GM19455 (cell line): ENCODE results near the gene HOGA1.

Experiments
- ATAC-seq: cut with Tn5 transposase; IDR thresholded peaks from one replicate; pipeline ENCODE4 v1.9.1; 2021; ENCODE audit not compliant: unreplicated experiment

The HOGA1 gene

DNA sequence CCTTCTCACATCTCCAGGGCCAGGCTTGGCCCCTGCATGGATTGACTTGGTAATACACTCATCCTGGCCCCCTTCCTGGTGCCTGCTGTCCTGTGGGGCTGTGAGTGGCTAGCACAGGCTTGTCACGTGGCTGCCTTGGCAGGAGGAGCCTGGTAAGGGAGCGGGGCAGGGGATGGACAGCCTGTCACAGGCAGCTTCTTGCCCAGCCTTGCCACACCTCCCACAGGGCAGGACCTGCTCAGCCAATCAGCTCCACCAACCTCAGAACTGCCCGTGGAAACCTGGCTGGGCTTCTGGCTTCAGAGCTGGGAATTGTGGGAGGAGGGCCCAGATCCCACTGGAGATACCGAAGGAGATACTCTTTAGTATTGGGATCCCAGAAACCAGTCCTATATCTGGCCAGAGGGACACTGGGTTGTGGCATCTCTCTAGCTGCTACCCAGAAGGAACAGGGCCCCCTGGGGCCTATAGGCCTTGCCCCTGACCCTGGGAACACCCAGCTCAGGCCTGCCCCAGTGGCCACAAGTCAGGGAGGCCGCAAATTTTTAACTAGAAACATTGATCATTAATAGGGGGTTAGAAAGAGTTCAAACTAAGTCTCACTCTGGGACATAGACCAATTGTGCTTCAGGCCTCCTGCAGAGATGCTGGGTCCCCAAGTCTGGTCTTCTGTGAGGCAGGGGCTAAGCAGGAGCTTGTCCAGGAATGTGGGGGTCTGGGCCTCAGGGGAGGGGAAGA is at the start of gene HOGA1:
HOGA1 (plus strand) TSS at position 330 of the 738 bp plus-strand sequence; CDS start at position 645, 315 bp downstream.
- ATAC-seq, result no peak

DNA sequence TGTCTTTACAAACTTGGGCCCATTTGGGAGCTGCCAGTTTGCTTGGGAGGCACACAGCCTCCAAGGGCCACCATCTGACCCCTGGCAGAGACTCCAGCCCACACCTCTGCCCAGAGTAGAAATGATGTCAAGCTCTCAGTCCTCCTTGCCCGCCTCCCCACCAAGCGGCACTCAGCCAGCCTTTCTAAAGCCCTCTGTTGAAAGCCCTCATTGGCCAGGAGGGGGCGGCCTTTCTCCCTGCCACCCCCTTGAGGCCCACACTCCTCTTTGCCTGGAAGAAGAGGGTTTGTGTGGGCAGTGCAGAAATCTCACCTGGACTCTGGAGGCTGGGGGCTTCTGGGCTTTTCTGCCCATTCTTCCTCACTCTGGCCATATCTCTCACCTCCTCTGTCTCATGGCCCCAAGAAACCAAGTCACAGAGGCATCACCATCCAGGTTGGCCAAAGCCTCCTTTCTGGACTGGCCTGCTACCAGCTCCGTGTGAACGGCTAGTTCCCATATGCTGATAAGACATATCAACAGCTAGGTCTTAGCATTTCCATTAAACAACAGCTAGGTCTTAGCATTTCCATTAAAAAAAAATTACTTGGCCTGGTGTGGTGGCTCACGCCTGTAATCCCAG is 49.3 kb upstream of the HOGA1 start:
- ATAC-seq, result no peak

DNA sequence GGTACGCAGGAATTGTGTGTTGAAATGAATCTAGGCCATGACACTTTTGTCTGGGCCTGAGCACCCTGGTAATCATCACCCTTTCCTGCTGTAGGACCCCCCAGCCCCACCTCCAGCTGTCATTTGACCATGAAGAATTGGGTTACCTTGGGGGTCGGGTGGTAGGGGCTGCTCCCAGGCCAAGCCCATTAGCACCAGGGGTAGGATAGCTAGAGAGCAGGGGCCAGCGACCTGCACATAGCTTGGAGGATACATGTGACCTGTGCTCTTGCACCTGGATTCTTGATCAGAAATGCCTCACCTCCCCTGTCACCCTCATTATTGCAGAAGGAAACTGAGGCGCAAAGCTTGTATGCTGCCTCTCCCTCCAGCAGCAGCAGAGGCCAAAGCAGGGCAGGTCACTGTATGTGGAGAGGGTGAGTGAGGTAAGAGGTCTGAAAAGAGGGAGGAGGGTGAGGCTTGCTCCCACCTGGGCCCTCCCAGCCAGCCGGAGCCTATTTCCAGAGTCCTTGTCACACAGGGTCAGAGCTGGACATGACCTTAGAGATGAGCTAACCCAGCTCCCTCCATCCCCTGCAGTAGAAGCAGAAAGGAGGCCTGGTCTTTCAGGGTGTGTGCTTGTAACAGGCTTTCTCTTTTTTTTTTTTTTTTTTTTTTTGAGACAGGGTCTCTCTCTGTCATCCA is 46.9 kb upstream of the HOGA1 start:
- ATAC-seq, result no peak

DNA sequence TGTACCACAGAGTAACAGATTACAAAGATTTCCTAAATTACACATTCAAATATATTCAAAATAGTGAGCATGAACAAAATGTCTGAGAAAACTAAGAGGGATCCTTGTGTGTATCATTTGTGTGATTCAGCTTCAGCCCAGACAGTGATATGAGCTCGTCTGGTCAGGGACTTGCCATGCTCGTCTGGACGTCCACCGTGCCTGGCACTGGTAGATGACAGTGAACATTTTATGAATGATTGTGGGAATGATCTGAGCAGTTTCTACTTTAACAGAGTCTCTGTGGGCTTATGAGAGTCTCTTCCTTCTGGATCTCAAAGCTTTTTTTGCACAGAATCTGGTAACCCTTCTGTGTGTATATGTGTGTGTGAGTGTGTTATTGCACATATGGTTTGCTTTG is 45.8 kb upstream of the HOGA1 start:
- no peak for ATAC-seq

DNA sequence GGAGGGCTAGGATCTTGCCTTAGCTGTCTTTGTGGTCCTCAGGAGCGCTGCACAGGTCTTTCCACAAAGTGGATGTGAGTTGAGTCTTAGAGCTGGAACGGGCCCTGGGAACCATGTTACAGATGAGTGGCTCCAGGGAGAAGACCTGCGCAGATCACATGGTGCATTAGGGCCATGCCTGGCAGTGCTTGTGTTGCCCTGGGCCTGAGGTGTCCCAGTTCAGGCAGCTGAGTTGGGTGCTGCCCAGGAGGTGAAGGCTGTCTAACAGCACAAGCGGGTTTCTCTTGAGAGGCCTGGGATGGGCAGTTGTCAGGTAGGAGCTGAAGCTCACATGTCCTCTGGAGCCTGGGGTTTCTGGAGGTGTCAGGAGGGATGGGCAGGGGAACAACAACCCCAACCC is 45.4 kb upstream of the HOGA1 start:
- ATAC-seq, result no peak

DNA sequence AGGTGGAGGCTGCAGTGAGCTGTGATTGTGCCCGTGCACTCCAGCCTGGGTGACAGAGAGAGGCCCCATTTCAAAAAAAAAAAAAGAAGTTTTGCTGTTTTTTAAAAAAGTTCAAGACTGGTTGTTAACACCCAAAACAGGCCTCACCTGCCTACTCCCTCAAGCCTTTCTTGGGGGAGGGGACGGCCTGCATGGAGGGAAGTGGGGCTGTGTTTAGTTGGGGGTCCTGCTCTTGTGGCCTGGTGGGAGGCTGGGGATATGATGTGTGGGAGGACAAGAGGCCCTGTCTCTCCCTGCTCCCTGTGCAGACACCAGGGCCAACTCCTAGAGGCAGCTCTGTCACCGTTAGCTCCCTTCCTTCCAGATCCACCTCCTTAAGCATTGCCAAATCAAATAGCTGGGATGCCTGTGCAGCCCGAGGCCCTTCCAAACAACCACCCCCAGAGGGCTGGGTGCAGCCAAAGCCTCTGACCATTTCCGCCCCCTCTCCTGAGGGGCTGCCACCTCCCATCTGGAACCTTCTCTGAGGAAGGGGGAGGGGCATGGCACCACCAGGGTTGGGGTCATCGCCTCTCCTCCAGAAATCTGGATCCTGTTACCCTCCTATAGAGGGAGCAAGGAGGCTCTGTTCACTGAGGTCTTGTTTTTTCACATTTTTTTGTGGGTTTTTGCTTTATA is 44.5 kb upstream of the HOGA1 start:
- ATAC-seq, result no peak

DNA sequence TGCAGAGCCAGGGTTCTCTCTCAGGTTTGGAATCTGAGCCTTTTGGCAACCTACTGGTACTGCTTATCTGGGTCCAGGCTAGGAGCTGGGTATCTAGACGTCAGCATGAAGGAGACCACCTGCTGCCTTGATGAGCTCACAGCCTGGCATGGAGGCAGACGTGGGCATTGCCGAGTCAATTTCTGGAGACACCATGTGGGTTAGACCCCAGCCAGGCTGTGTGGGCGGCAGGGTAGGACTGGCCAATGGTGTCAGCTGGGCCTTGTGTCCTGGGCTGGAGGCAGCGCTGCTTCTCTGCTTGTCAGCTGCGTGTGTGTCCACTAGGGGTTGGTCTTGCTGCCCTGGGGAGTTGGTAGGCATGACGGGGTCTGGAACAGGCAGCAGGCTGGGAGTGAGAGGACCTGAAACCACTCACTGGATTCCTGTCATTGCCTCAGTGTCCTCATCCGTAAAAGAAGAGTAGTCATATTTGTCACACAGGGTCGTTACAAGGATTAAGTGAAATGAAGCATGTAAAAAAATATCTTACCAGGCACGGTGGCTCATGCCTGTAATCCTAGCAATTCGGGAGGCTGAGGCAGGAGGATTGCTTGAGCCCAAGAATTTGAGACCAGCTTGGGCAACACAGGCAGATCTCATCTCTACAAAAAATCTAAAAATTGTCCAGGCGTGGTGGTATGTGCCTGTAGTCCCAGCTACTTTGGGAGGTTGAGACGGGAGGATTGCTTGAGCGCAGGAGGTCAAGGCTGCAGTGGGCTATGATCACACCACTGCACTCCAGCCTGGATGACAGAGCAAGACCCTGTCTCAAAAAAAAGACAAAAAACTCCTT is 43.3 kb upstream of the HOGA1 start:
- no peak for ATAC-seq

DNA sequence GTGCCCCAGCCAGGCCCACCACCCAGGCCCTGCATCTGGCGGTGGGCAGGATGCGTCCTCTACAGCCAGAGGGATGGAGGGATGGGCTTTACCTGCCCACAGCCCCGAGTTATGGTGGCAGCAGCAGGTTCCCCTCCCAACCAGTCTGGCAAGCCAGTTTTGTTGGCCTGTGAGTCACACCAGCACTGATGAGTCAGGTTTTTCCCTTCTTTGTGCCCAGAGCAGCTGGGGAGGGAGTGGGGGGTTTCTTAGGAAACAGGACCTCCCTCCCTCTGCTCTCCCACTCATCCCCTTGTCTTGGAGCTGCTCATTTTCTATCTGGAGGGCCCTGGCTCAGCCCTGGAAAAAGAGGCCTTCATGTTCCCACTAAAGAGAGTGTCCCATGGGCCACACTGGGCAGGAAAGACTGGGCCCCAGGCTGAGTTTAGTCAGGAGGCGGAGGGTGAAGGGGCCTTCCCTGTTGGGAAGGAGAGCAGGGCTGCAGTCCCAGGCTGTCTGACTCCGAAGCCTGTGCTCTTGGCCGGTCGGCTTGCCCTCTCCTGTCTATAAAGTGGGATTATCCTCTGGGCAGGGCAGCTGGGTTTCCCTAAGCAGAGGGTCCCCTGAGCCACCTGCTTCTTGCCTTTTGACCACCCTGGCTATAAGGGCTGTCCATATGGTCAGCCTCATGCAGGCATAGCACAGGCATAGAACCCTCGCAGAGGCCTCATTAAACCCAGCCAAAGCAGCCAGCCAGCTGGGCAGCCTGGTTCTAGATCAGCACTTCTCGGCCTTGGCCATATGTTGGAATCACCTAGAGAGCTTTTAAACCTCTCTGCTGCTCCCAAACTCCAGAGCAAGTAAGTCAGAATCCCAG is 41.8 kb upstream of the HOGA1 start:
- no peak for ATAC-seq

DNA sequence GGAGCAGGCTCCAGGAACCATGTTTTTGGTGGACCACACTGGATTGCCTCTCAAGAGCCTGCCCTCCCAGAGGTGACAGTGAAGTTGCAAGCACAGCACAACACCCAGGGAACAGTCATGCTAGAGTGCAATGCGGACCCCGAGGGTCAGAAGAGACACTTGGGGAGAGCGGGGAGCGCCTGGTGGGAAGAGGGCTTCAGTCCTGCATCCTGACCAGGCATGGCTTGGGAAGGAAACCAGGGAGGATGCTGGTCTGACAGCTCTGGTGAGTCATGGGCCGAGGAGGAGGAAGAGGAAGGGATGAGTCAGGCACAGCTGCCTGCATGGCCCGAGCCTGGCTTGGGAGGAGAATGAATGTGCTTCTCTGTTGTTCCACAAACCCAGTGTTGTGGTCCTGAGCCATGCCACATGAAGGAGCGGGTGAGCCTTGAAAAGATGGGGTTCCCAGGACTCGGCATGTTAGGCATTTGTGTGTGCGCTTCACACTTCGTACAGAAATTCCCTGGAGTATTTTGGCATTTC is 41.1 kb upstream of the HOGA1 start:
- no peak for ATAC-seq

DNA sequence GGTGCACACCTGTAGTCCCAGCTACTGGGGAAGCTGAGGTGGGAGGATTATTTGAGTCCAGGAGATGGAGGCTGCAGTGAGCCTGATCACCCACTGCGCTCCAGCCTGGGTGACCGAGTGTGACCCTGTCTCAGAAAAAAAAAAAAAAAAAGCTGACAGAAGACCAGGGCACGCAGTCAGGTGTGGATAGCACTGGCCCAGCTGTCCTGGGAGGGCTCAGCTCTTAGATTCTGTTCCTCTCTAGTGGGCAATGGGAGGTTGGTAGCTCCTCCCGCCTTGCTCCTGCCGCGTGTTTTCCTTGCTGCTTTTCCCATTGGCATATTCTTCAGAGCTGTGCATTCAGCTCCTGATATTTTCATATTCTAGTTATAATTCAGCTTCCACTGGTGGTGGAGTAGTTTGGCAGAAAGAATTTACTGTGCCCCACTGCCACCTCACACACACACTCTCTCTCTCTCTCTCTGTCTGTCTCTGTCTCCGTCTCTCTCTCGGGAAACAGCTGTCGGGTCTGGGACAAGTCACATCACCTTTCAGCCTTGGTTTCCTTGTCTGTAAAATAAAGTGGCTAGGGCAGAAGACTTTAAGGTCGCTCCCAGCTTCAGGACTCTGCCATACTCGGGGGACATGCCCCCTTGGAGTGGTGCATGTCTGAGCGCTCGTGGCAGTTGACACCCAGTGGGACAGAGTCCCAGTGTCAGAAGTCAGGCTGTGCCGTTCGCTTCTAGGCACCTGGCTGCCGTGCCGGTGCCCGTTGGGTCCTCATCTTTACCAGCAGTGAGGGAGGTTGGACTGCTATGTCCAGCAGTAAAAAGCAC is 37.5 kb upstream of the HOGA1 start:
- ATAC-seq, result no peak

DNA sequence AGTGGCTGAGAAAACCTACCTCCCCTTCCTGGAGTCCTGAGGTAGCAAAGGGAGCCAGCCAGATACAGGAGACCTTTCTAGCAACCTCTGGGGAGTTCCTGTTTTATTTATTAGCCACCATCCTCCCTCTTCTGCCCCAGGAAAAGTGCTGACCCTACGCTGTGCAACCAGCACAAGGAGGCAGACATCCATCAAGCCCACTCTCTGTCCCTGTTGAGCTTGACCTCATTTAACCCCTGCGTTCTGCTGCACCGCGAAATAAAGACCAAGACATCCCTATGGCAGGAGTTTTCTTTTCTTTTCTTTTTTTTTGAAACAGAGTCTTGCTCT is 37.0 kb upstream of the HOGA1 start:
- no peak for ATAC-seq

DNA sequence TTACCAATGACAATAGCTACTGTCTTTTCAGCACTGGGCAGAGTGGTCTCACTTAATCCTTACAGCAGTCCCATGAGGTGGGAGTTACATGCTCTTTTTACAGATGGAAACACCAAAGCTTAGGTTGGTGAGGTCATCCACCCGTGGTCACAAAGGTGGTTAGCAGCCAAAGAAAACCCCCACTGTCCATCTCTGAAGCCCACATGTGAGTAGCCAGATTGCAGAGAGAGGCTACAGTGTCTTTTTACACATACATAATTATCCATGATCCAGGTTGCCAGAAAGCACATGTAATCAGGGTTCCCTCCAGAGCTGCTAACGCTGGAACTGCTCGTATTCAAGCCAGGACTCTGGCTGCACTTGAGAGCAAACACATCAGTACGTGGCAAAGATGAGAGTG is 36.2 kb upstream of the HOGA1 start:
- no peak for ATAC-seq

DNA sequence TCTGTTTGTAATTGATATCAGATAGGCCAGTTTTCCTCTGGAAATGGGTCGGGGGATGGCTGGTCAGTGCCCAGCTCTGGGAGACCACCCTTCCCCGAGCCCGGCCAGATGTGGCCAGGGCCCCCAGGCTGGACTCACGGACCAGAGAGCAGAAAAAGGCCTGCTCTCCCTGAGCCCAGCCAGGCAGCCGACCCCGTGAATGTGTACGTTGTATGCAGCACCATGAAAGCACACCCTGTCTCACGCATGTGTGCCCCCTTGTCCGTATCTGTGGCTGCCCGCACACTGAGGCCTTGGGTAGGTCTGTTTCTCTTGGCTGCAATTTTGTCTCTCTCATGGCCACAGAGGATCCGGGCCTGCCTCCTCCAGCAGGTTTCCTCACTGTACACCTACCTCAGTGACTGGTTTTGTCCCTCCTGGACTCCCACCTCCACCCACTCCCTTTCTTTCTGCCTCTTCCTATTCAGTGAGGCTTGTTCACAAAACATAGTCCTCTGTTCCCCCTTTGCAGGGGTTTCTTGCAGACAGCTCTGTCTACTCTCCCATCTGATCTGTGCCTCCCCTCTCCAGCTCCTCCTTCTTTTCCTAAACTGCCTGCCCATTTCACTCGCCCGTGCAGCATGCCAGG is 35.2 kb upstream of the HOGA1 start:
- no peak for ATAC-seq

DNA sequence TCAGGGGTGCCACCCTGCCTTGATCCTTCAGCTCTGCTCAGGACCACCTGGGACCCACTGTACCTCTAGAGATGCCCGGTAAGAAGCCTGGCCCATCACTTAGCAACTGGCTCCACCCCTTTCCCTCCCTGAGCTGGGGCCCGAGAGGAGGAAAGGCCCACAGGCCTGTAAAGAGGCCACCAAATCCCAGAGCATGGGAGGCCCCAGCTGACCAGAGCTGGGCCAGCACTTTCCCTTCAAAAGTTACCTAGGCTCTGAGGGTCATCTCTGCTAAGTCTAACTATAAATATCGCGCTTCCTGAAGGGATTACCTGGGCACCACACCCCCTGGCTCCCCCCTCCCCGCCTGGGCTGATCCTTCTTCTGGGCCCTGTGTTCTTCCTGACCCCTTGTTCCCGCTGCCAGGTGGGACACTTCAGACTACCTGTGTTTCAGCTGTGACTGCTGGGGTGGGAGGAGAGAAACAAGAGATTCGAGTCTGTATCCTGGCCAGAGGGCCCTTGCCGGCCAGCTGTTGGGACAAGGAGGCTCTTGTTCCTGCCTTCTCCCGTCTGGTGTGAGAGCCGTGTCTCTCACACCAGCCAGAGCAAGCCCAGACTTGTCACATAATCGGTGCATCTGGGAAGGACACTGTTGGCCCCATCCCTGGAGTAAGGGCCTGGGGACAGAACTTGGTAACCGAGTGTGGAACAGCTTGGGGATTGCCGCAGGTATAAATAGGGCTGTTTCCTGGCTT is 34.4 kb upstream of the HOGA1 start:
- no peak for ATAC-seq

DNA sequence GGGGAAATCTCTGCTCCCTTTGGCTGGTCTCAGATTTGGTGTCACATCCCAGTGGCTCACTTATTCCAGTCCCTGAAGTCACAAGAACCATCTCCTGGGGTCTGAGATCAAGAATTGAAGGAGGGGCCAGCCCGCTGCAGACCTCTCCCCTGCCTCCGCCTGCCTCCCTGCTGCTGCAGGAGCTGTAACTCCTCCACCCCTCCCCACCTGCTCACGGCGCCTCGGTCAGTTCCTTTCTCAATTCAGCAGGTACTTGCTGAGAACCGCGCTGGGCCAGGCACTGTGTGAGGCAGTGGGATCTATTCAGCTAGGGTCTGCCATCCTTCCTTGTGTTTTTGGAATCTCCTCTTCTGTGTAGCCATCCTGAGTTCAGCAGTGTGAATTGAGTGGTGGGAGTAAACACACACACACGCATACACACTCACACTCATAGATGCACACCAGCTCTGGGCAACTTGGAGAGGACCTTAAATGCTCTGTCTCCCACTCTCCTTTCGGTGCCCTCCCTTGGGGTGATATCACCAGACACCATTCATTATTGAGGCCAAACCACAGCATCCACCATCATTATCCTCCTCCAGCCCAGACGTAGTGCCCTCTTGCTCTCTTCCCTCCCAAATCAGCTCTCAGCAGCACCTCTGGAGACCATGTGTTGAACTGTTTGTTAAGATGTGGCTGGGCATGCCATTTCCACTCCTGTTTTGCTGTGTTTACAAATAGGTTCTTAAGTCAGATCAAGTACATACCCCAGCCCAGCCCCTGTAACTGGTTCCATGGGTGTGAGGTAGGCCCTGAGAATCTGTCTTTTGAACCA is 33.6 kb upstream of the HOGA1 start:
- ATAC-seq, result no peak

DNA sequence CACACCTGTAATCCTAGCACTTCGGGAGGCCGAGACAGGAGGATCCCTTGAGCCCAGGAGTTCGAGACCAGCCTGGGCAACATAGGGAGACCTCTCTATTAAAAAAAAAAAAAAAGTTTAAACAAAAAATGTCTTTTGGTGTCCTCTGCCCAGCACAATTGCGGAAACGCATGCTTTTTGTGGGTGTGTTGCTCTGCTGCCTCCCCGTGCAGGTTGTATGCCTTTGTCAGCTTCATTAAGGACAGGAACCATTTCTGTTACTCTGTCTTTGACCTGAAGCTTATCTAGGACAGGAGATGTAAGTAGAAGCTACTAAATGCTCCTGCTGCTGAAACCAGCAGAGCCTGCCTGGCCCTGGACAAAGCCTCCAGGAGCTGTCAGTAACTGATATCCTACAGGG is 32.9 kb upstream of the HOGA1 start:
- ATAC-seq, result no peak

DNA sequence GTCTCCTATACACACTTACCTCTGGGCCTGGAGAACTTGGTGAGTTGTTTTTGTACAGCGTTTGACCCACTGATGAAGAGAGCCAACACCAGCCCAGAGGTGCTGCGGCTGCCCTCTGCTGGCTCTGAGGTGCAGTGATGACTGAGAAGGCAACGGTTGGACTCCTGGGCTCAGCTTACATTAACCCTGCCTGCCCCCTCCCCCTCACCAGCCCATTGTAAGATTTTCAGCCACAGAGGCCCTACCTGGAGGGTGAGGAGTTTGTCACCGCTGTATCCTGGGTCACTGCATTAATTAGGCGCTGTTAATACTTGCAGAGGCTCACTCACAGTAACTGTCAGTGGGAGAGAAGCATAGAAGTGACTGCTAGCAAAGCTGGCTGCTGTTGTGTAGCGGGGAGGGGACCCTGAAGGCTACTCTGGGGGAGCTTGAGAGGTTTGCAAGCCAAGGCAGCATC is 30.6 kb upstream of the HOGA1 start:
- peak; percentile 61 for ATAC-seq
